KMS-11 (cell line): ENCODE results near the gene GSE1.

Experiments
- H2AFZ ChIP-seq: fragments of 200-600 bp; sonication (generic); 2 replicates; pipeline ENCODE4 v1.6.1; 2016; ENCODE audit warnings: antibody characterized with exemption, mixed run types, low read depth
- H3K27ac ChIP-seq: fragments of 200-600 bp; sonication (generic); 2 replicates; pipeline ENCODE4 v1.6.1; 2016; ENCODE audit warnings: mild to moderate bottlenecking, mixed run types
- H3K27me3 ChIP-seq: fragments of 200-600 bp; sonication (generic); 2 replicates; pipeline ENCODE4 v1.6.1; 2017; ENCODE audit warnings: mild to moderate bottlenecking, low read depth, mixed run types, moderate library complexity; ENCODE audit not compliant: insufficient read depth
- H3K36me3 ChIP-seq: fragments of 200-600 bp; sonication (generic); 2 replicates; pipeline ENCODE4 v1.6.1; 2017; ENCODE audit warnings: mild to moderate bottlenecking, mixed run types; ENCODE audit not compliant: insufficient read depth
- H3K4me1 ChIP-seq: fragments of 200-600 bp; sonication (generic); 2 replicates; pipeline ENCODE4 v1.6.1; 2016; ENCODE audit warnings: mild to moderate bottlenecking, low read depth, mixed run types; ENCODE audit not compliant: poor library complexity, severe bottlenecking
- H3K4me2 ChIP-seq: fragments of 200-600 bp; sonication (generic); 2 replicates; pipeline ENCODE4 v1.7.0; 2016; ENCODE audit warnings: mild to moderate bottlenecking, mixed run types
- H3K4me3 ChIP-seq: fragments of 200-600 bp; sonication (generic); IDR thresholded peaks from 2 replicates; pipeline ENCODE4 v1.6.1; 2017; ENCODE audit warnings: low read depth, low read length, mixed read lengths; ENCODE audit not compliant: insufficient read depth
- H3K79me2 ChIP-seq: fragments of 200-600 bp; sonication (generic); 2 replicates; pipeline ENCODE4 v1.6.1; 2016; ENCODE audit warnings: low read depth, mixed run types; ENCODE audit not compliant: insufficient read depth
- H3K9ac ChIP-seq: fragments of 200-600 bp; sonication (generic); 2 replicates; pipeline ENCODE4 v1.6.1; 2016; ENCODE audit warnings: mild to moderate bottlenecking, mixed run types
- H4K20me1 ChIP-seq: fragments of 200-600 bp; sonication (generic); 2 replicates; pipeline ENCODE4 v1.6.1; 2016; ENCODE audit warnings: mild to moderate bottlenecking, mixed run types; ENCODE audit not compliant: insufficient read depth
- TF ChIP-seq, protein P1 (sequence below): fragments of 200-600 bp; sonication (generic); conservative IDR thresholded peaks from 2 replicates; pipeline ENCODE4 v1.6.1; 2017; ENCODE audit warnings: low read depth, mild to moderate bottlenecking, antibody characterized with exemption, low read length, moderate library complexity, mixed read lengths

The GSE1 gene

DNA sequence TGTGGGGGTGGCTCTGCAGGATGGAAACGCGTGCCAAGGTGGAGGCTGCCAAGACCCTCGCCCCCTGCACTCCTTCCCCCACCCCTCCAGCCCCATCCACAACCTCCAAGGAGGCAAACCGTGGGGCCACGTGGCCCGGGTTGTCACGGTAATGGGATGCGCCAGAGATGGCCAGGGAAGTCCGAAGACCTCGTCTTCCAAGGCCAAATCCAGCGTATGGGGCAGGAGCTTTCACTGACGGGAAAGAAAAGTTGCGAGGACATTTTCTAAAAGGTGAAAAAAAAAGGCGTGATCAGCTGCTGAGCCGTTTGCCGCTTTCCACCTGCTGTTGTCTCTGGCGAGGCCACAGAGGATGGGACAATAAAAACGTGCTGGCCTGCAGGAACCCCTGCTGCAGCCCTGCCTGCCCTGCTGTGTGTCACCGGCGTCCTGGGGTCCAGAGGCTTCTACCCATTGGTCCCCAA lies 28.3 kb upstream of the GSE1 start:
- Histone ChIP-seq H3K36me3 (no peaks in the 10 kb centered on the region), H3K27ac (no peak overlapping the region), H3K4me3 (no peak overlapping the region), H3K79me2 (no peaks in the 10 kb centered on the region), H3K4me2 (no peak overlapping the region), H3K9ac (no peak overlapping the region), H3K4me1 (no peaks in the 10 kb centered on the region), H2AFZ (no peak overlapping the region), H4K20me1 (no peaks in the 10 kb centered on the region), H3K27me3 (peaks cover 88% of the 10 kb centered on the region)
- TF ChIP-seq, protein P1, sequence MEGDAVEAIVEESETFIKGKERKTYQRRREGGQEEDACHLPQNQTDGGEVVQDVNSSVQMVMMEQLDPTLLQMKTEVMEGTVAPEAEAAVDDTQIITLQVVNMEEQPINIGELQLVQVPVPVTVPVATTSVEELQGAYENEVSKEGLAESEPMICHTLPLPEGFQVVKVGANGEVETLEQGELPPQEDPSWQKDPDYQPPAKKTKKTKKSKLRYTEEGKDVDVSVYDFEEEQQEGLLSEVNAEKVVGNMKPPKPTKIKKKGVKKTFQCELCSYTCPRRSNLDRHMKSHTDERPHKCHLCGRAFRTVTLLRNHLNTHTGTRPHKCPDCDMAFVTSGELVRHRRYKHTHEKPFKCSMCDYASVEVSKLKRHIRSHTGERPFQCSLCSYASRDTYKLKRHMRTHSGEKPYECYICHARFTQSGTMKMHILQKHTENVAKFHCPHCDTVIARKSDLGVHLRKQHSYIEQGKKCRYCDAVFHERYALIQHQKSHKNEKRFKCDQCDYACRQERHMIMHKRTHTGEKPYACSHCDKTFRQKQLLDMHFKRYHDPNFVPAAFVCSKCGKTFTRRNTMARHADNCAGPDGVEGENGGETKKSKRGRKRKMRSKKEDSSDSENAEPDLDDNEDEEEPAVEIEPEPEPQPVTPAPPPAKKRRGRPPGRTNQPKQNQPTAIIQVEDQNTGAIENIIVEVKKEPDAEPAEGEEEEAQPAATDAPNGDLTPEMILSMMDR: no peak

DNA sequence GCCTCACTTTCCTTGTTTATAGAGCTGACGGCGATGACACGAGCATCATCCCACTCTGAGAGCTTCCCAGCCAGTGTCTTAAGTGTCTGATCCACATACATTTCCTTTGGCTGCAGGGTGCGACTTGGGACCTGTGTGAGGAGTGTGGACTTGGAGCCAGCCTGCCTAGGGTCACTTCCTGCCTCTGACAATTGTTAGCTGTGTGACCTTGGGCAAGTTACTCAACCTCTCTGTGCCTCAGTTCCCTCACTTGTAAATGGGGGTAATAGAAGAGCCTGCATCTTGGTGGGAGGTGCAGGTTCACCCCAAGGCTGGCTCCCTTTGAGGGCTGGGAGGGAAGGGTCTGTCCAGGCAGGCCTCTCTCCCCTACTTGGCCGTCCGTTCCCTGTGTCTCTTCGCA lies 27.4 kb upstream of the GSE1 start:
- Histone ChIP-seq H3K36me3 (no peaks in the 10 kb centered on the region), H3K27me3 (peaks cover 79% of the 10 kb centered on the region), H3K79me2 (no peaks in the 10 kb centered on the region), H4K20me1 (no peaks in the 10 kb centered on the region), H3K27ac (no peak overlapping the region), H2AFZ (no peak overlapping the region), H3K4me2 (no peak overlapping the region), H3K9ac (no peak overlapping the region), H3K4me1 (no peaks in the 10 kb centered on the region), H3K4me3 (no peak overlapping the region)
- TF ChIP-seq, protein P1: no peak

DNA sequence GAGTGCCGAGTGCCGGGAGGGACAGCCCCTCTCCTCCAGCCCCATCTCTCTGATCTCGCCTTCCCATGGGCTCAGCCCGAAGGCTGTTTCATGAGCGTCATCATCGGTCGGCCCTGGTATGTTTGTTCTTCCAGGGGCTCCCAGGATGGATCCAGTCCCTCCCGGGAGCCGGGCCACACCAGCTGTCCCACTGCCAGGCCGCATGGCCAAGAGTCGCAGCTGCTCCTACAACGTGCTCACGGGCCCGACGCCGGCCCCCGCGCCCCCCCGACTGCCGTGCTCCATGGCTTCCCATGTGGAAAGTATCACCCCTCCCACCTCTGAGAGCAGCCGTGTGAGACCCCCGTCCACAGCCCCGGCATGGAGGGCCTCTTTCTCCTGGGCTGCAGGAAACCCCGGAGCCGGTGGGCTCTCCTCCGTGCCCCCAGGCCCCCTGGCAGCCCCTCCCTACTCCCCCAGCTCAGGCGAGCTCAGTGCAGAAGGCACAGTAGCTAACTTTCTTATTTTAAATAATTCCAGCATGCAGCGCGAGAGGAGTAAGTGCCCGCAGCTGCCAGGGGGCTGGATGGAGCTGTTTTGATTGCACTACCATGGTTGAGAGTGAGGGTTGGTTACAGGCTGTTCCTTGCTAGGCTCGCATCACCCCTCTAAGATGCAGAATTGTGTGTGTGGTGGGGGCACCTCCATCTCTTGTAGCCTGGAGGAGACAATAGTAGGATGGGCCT lies 26.6 kb upstream of the GSE1 start:
- Histone ChIP-seq H3K4me2 (no peak overlapping the region), H3K9ac (no peak overlapping the region), H3K4me3 (no peak overlapping the region), H3K27me3 (peaks cover 76% of the 10 kb centered on the region), H3K79me2 (no peaks in the 10 kb centered on the region), H3K4me1 (no peaks in the 10 kb centered on the region), H2AFZ (no peak overlapping the region), H4K20me1 (no peaks in the 10 kb centered on the region), H3K36me3 (no peaks in the 10 kb centered on the region), H3K27ac (no peak overlapping the region)
- TF ChIP-seq, protein P1: no peak

DNA sequence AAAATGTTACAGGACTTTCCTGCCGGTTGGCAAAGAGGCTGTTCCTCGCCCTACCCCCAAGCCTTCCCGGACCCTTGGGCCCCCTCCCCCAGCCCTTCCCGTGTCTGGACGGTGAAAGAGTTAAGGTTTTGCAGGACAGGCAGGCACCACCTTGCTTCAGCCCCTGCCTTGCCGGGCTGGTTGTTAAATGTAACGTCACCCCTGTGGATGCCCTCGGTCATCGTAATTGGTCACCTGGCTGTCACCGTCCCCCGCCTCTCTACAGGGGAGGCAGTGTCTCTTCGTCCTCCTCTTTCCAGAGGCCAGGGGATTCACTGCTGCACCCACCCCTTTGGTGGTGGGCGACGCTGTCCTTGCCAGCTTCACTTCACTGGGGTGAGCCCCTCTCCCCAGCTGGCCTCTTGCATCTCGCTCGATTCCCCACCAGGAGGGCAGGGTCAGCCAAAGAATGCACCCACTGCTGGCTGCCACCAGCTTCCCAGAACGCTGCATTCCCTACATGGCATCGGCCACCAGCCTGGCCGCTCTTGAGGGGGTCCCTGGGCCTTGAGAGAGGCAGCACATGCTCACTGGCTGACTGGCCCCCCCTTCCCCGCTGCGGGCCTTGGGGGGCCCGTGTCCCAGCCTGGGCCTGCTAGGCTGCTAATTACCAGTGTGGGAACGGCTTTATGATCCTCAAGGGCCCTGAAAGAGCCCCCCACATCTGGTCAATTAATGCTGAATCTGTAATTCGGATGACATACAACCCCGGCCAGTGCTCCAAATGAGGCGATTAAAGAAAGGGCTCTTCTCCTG lies 25.2 kb upstream of the GSE1 start:
- H3K79me2 ChIP-seq: no peaks in the 10 kb centered on the region

More for the DNA sequence above, 25.2 kb upstream of the GSE1 start:
- H2AFZ ChIP-seq: no peak overlapping the region
- no peak overlapping the region for H3K27ac ChIP-seq
- no peaks in the 10 kb centered on the region for H4K20me1 ChIP-seq
- peaks cover 76% of the 10 kb centered on the region for H3K27me3 ChIP-seq
- no peak overlapping the region for H3K9ac ChIP-seq
- TF ChIP-seq, protein P1: no peak
- H3K4me1 ChIP-seq: peaks cover 8% of the 10 kb centered on the region
- H3K4me3 ChIP-seq: no peak overlapping the region
- no peaks in the 10 kb centered on the region for H3K36me3 ChIP-seq
- H3K4me2 ChIP-seq: no peak overlapping the region
